ENCODE data around the gene RIT1.

RIT1 gene

GRCh38 chr1:155890251-155890650 is 20.9 kb downstream of the RIT1 start:
- no peak for DNase-seq

- no peak for DNase-seq
Observed at GRCh38 chr1:155889566-155889965, 21.6 kb downstream of the RIT1 start.

GRCh38 chr1:155888481-155888880 is 22.7 kb downstream of the RIT1 start:
- no peak for DNase-seq

GRCh38 chr1:155884982-155885381 is 26.2 kb downstream of the RIT1 start:
- no peak for DNase-seq

GRCh38 chr1:155884031-155884960 is 26.9 kb downstream of the RIT1 start:
- no peak for DNase-seq

- no peak for DNase-seq
Observed at GRCh38 chr1:155882766-155883165, 28.4 kb downstream of the RIT1 start.

GRCh38 chr1:155882235-155882634 is 28.9 kb downstream of the RIT1 start:
- no peak for DNase-seq

- DNase-seq: no peak
Observed at GRCh38 chr1:155880950-155881349, 30.2 kb downstream of the RIT1 start.

- DNase-seq: no peak
Observed at GRCh38 chr1:155880251-155880650, 30.9 kb downstream of the RIT1 start.

- DNase-seq: no peak
Observed at GRCh38 chr1:155877945-155878344, 33.2 kb downstream of the RIT1 start.

GRCh38 chr1:155873860-155874259 is 37.3 kb downstream of the RIT1 start:
- DNase-seq: no peak

- DNase-seq: no peak
Observed at GRCh38 chr1:155872527-155872926, 38.6 kb downstream of the RIT1 start.

GRCh38 chr1:155871390-155871789 is 39.8 kb downstream of the RIT1 start:
- DNase-seq: no peak

- no peak for DNase-seq
Observed at GRCh38 chr1:155867766-155868165, 43.4 kb downstream of the RIT1 start.

- no peak for DNase-seq
Observed at GRCh38 chr1:155864393-155864792, 46.8 kb downstream of the RIT1 start.

- no peak for DNase-seq
Observed at GRCh38 chr1:155861896-155862295, 49.3 kb downstream of the RIT1 start.

GRCh38 chr1:155860970-155861510 is 50.1 kb downstream of the RIT1 start:
- no peak for DNase-seq

GRCh38 chr1:155859881-155860871 is 51.0 kb downstream of the RIT1 start:
- peak; percentile 23 for DNase-seq

GRCh38 chr1:155859234-155859829 is 51.8 kb downstream of the RIT1 start, which contains the start of gene SYT11:
TSS of gene SYT11 (plus strand) at chr1:155859567. CDS start at chr1:155859762, 195 bp downstream.
- DNase-seq: peak; percentile 81

GRCh38 chr1:155858800-155859233 is 52.3 kb downstream of the RIT1 start:
- no peak for DNase-seq

- DNase-seq: peak; percentile 76
Observed at GRCh38 chr1:155856975-155857930, 53.9 kb downstream of the RIT1 start, which contains the start of gene GON4L. TSS of gene GON4L (minus strand) at chr1:155857214. CDS start at chr1:155853780, 3,434 bp downstream.
